GM19351 (cell line): ENCODE results near the gene MAN1A1.

Source experiments
- ATAC-seq: cut with Tn5 transposase; IDR thresholded peaks from one replicate; pipeline ENCODE4 v1.9.1; 2021; ENCODE audit warnings: mild to moderate bottlenecking, moderate library complexity; ENCODE audit not compliant: unreplicated experiment

MAN1A1 gene

DNA sequence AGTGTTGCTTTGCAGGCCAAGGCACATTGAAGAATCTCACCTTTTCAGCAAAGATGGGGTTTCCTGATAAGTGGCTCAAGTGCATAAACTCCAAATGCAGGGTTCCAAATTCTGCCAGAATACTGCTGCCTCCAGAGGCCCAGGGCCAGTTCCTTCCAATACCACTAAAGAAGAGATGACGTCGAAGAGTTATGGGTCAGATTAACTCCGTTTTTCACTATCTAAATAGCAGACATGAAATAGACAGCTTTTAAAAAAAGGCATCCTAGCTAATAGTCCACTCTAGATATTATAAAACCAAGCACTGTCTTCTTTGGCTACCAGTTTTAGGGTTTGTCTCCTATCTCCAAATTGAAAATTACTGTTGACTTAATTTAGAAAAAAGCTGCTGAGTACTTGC lies 144.8 kb downstream of the MAN1A1 start:
- no peak for ATAC-seq

DNA sequence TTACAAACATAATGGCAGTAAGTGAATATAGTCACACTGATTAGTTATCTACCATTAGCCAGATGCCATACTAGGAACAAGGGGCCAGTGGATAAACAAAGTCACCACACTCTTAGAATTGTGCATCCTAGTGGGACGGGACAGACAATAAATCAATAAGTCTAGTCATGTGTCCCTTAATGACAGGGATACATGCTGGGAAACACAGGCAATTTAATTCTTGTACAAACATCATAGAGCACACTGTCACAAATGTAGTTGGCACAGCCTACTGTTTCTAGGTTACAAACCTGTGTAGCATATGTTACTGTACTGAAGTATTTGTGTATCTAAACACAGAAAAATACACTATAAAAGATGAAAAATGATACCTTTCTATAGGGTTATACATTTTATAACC lies 148.1 kb downstream of the MAN1A1 start:
- ATAC-seq: no peak

DNA sequence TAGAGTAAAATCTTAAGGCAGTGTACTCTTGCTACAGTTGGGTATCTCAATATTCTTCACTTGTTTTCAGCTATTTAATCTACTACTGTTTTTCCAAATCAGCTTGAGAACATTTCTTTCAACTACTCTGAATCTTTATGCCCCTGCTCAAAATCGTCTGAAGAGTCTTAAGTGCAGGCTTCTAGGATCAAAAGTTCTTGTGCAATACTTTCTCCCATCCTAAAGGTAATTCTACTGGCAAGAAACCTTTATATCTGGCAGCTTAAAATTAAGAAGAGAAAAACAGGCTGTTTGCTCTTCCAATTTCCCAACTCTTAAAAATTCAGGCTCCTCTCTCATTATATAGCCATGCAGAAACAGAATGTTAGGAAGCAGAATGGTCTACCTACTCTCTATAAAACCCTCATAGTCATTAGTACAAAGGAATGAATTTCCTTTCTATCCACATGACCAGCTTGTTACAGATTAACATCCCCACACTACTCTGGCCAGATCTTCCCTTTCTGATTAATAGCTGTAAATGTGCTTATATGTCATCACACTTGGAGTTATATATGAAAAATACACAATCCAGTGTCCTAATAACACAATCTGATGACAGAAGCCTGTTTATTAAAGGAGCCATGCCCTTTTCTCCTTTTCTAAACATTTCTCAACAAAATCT lies 148.9 kb downstream of the MAN1A1 start:
- ATAC-seq: no peak

DNA sequence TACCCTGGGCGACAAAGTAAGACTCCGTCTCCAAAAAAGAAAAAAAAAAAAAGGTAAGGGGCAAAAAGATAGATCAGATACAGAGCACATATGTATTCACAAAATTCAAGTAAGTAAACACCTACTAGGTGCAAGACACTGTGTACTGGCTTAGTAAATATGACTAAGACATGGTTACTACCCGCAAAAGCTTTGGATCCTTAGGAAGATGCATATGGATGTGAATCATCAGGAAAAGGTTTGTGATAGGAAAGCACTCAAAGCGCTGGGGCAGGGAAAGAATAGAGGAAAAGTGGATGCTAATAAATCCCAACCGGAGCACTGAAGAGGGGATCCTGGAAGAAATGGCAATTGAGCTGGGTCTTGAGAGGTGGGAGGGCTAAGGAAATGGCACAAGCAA lies 152.3 kb downstream of the MAN1A1 start:
- no peak for ATAC-seq

DNA sequence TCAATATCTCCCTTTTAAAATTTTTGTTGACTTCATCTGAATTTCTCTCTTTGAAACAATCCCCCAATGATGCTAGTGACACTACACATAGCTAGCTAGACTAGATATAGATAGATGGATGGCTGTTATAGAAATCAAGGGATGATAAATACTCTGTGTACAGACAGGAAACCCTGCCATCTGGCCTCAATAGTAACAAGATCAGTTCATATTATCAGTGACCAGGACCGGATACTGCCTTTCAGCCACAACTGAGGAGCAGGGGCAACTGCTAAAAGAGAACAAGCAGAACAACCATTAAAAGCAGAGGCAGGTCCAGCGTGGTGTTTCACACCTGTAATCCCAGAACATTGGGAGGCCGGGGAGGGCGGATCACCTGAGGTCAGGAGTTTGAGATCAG lies 152.8 kb downstream of the MAN1A1 start:
- no peak for ATAC-seq

DNA sequence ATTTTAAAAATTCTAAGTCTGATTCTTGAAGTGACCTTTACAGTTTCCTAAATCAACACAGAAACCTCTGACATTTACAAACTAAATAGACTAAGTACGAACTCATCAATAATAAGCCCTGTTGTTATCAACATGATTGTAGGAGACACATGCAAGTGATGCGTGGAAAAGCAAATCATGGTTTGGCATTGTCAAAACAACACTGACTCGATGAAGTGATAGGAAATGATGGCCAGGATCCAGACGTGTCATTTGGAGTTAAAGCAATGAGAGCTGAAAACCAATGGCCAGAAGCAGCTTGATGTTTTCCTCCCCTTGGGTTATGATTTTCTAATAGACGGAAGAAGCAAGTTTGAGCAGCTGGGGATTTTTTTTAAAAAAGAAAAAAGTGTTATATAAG lies 153.7 kb downstream of the MAN1A1 start:
- no peak for ATAC-seq

DNA sequence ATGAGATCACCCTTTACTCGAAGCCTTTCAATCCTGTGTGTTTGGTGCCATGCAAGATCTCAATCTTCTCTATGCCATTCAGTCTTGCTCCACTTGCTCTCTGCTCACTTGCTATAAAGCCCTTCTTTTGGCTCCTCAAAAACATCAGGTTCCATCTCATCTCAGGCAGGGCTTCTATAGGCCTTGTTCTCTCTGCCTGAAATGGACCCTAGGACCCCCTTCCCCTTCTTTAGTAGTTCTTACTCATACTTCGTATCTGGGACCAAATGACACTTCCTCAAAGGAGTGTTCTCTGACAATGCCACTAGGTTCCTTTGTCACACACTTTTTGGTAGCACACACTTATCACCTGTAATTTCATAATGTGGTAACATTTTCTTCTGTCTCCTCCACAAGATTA lies 154.4 kb downstream of the MAN1A1 start:
- no peak for ATAC-seq

DNA sequence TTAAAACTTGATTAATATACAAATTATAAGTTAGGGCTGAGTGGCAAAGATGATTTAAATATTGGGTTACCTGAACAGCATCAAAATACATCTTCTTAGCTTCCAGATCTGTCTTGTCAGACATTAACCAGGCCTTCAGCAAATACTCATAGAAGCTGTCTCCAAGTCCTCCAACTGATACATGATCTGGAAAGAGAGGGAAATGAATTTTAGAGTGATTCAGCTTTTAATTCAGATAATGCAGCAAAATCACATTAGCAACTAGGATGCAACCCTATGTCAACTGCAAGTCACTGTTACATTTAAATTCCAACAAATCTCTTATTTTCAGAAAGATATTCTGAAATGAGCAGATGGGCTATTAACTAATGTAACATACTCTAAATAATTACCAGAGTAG lies 155.9 kb downstream of the MAN1A1 start:
- ATAC-seq: no peak

DNA sequence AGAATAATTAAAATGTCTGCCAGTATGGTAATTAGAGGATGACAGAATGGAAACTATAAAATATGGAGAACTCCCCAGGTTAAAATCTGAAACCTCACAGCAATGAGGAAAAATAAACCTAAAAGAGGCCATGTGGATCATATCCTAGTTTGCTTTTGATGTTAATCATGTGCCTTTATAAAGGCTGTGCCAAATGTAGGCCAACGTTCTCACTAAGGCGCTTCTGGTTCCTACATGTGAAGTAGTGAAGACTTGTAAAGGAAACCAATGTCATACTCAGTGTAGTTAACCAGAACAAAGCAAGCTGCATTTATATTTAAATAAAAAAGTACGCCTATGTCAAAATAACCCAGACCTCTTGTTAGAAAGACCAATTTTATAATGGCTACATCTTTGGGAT lies 157.4 kb downstream of the MAN1A1 start:
- no peak for ATAC-seq

DNA sequence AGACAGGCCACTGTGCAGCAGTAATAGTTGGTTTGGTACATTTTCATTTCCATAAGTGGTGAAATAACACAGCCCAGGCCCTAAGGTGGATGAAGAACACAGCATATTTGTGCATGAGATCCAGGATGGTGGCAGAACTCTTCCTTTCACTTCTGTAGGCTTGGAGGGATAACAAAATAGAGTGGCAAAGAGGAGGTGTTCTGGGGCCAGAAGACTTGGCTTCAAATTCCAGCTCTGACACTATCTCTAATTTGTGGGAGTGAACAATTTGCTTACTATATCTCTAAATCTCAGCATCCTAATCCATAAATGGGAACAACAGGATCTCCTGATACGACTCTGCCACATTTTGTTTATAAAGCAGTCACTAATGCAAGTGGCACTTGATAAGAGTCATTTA lies 159.4 kb downstream of the MAN1A1 start:
- ATAC-seq: no peak

DNA sequence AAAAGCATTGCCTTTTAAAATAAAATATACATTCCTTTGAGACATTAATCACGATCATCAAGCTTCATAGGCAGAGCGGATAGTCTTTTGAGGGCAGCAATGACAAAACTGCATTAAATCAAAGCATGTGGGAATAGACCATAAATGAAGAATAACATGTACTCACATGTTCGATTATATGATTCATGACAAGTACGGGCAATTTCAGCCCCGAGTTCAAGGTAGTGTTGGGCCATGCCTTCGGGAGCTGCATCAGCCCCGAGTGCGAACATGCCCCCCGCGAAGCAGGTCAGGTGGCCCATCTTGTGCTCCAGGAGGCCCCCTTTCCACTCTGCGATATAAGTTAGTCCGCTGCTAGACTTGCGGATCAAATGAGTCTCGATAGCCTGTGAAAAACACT lies 160.1 kb downstream of the MAN1A1 start:
- ATAC-seq: no peak

DNA sequence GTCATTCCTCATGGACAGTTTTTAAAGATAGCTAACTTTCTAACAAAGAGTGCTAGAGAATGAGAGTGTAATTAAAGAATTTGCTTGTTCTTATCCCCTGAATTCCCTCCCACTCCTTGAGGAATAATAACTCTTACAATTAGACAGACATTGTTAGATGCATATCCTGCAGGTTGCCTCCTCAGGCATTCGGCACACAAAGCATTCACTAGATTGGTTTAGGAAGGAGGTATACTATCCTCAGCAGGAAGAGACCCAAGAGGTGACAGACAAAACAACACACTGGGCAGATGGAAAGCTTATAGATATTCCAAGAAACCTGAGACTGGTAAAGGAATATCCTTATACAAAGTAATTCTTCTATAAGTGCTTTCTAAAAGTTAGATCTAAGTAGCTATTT lies 162.0 kb downstream of the MAN1A1 start:
- no peak for ATAC-seq

DNA sequence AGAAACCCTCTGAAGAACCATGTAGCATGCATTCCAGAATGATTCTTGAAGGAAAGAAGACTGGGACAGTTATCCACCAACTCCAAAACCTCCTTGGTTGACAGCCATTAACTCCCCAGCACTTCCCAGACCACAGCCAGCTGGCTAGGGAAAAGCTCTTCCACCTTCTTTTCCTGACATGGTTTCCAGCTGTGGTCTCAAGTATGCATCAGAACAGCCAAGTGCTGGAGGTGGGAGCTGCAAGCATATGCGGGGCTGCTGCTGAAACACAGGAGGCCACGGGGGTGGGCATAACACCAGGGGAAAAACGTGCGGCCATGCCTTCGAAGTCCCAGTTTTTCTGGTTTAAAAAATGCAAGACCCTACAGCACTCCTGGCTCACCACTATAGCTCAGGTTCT lies 163.1 kb downstream of the MAN1A1 start:
- no peak for ATAC-seq

DNA sequence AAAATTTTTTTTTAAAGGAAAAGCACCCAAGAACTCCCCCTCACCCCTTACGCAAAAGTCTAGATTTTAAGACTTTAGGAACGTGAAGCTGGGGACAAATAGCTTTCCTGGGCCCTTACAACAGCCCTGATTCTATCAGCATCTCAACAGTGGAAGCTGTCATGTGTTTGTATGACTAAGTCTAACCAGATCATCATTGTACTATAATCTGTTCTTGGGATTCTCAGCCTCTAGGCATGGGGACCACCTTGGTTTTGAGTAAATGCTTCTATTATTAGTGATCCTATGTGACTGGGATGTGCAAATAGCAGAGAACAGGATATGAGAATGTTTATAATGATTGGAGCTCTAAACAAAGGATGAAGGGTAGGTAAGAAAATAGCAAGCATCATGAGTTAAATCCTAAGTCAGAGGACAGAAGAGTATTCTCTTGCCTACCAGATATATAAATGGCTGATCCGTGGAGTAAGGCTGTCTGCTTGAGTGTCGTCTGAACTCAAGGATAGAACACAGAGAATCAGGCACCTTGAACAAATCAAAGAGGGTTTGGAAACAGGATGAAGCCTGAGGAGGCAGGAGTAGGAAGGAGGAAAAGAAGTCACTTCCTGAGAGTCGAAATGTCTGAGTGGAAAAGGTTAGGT lies 165.4 kb downstream of the MAN1A1 start:
- no peak for ATAC-seq

DNA sequence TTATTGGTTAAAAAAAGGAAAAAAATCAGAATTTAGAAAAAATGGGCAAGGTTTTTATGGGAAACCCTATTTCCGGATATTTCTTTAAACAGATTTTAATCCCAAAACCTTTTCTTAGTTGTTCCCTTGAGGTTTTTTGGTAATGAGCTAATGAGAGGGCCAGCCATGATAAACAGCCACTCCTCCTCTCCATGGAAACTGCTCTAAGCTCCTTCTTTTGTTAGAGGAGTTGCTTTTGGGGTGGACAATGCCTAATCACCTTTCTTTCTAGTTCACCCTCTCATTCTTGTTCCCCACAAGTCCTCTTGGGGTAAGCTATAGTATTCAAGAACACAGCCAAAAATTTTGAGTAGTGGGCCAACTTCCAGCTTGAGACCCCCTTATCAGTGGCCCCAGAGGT lies 166.1 kb downstream of the MAN1A1 start:
- no peak for ATAC-seq

DNA sequence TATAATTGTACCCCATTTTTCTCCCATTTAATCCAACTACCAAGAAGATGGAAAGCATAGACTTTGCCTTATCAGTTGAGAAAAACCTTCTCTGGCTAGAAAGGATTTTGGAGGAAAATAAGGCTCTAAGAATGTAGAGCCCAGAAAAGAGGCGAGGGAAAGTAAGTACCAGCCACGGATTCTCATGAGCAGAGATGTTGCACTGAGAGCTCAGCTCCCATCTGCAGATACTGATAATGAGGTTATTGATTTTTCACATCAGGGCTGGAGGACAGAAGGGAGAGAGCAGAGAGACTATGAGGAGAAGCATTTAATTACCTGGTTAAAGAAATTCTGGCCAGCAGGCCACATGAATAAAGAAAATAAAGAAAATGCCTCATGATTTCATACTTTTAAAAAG lies 166.7 kb downstream of the MAN1A1 start:
- ATAC-seq: no peak

DNA sequence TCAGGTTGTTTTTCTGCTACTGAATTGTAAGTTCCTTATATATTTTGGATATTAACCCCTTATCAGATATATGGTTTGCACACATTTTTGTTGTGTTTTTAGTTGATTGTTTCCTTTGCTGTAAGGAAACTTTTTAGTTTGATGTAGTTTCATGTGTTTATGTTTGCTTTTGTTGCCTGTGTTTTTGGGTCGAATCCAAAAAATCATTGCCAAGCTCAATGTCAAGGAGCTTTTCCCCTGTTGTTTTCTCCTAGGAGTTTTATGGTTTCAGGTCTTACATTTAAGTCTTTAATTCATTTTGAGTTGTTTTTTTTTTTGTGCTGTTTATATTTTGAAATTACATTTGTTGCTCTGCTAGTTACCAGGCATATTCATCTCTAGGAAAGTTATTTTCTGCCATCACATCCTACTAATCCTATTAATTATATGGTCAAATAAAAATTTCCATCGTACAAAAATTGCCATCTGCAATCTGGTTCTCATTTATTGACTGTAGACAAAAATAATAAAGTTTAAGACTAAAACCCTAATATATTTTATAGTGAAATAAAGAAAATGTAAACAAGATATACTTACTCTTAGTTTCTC lies 167.3 kb downstream of the MAN1A1 start:
- ATAC-seq: no peak

DNA sequence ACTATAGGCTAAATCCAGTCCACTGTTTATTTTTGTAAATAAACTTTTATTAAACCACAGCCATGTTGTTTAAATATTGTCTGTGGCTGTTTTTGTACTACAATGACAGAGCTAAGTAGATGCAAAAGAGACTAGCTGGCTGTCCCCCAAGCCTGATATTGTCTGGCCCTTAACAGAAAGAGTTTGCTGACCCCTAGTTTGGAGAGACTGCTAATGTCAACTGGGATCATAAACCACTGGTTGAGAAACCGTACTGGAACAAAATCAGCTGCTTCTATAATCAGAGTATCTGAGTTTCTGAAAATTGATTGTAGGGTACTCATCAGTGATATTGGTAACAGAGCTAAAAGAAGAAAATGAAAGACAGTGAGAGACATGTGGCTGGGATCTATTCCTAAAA lies 168.5 kb downstream of the MAN1A1 start:
- no peak for ATAC-seq

DNA sequence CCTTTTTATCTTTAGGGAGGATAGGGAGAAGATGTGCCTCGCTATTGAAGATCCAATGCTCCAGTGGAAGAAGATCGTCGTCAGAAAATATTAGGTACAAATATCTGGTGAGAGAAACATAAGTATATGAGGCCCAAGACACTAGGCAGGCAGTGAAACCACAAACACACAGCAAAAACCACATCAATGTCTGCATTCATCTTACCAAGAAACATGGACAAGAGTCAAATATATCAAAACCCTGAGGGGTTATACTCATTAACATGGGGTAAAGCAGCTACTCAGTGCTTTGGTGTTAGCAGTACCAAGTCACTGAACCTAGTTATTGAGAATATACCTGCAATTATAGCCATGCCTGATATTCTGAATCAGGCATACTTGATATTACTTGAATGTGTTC lies 169.7 kb downstream of the MAN1A1 start:
- no peak for ATAC-seq

DNA sequence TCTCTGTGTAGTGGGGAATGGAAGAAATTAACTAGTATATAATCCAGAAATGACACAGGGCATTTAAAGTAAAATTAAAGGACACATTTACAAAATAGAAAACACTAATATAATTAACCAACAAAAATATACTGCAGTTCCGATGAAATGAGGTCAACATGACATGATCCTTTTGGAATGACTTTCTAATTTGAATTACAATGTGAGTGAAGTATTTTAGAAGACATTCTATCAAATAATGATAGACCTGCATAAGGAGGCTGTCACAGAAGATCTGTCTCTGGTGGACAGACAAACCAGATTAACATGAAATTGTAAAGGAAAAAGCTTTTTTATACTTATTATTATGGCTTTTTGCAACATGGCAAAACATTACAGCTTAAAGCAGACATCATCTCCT lies 170.5 kb downstream of the MAN1A1 start:
- no peak for ATAC-seq

DNA sequence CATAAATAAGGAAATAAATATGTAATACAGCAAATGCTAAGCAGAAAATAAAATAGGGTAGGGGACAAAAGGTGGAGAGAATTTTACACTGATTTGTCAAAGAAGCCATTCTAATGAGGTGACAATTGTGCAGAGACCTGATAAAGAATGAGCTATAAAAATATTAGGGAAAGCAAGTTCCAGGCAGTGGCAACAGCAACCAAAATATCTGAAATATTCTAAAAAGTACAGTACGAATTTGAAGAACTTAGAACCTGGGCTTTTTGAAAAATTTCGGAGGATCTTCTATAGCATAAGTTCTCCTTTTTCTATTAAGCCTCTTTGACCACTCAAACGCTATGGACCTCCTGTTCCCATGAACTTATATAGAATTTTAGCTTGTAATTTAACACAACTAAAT lies 173.1 kb downstream of the MAN1A1 start:
- no peak for ATAC-seq

DNA sequence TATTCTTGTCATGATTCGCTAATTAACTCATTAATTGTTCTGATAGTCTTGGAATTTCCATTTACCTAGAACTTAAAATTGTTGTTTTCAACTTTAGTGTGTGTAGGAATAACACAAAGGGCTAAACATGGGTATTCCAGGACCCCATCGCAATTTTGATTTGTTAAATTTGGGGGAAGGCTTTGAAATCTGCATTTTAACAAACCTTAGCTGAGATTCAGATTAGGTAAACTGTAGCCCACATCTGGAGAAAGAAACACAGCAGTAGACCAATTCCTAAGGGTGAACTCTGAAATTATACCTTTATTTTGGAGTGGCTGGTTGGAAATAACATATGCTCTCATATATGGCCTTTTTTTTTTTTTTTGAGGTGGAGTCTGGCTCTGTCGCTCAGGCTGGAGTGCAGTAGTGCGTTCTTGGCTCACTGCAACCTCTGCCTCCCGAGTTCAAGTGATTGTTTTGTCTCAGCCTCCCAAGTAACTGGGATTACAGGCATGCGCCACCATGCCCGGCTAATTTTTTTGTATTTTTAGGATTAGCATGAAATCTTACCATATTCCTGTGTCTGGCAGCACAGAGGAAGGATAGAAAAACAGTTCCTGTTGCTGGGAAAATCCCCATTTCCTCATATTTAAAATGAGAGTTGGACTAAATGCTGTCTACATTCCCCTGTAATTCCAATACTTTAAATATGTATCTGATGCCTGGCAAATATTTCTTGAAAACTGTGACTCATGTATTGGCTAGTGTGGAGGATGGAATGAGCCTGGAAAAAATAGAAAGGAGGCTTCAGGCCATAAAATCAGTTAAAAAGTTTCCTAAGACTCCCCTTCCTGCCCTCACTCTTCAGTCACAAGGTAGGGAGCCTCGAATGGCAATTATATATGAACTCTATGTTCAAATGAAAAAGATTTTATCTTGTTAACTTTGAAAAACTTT lies 174.4 kb downstream of the MAN1A1 start:
- ATAC-seq: no peak
